Left renal pelvis (tissue), 4 donors: ENCODE results near the gene CNKSR3. TPM values are rescaled to one million over a fixed set of nuclear protein-coding genes. Genes with fewer than 3 reads are reported as not detected.
A peak's percentile ranks its signal among the peaks of the same experiment; 100 is the strongest.

Source experiments
- DNase-seq, 4 donors: peaks; one replicate each; pipeline ENCODE4 v3.0.0-alpha.2; 2013; ENCODE audit warnings: low read depth in 4 of 4, low spot score in 3 of 4
- polyA plus RNA-seq, 4 donors: library from polyadenylated mRNA; unstranded; fragments of 120-200 nt; gene quantifications; one replicate each; pipeline ENCODE4 v1.2.1, GENCODE V29; 2013; ENCODE audit not compliant: insufficient read length in 4 of 4

The CNKSR3 gene
- polyA plus RNA-seq, 4 donors: 33.1 to 62.8 (median 58.5) TPM

DNA sequence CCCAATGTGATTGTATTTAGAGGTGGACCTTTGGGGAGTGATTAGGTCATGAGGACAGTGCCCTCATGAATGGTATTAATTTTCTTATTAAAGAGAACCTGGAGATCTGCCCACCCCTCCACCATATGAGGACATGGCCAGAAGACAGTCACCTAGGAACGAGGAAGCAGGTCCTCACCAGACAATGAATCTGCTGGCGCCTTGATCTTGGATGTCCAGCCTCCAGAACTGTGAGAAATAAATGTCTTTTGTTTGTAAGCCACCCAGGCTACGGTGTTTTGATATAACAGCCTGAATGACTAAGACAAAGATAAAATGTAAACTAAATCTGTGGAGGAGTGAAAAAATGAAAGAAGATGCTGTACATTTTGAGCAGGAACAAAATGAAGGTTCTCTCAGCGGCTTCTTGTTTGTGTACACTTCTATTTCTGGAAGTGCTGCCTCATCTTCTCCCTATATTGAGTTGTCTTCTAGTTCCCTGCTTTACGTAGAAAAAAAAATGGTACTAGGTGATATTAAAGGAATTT, 152.4 kb downstream of the CNKSR3 start:
- no peak for DNase-seq

DNA sequence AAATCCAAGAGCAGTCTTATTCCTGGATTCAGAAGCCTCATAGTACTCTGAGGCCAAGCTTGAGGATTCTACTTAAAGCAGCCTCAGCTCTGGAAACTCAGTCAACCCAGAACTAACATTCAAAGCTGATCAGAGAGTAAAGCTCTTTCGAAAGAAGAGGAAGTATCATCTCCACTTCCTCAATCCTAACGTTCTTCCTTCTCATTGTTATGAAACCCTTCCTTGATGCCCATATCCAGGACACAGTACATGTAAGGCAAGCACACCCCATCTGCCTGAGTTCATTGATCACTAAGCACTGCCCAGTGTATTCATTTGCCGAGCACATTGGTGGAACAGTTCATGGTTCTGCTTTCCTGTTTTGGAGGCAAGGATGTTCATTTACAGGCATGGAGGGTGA, 153.8 kb downstream of the CNKSR3 start, which contains the start of gene IPCEF1:
Gene IPCEF1 (minus strand): TSS at position 114 of the 400 bp plus-strand sequence. CDS start 90,856 bp downstream, outside the sequence.
- DNase-seq: no peak

DNA sequence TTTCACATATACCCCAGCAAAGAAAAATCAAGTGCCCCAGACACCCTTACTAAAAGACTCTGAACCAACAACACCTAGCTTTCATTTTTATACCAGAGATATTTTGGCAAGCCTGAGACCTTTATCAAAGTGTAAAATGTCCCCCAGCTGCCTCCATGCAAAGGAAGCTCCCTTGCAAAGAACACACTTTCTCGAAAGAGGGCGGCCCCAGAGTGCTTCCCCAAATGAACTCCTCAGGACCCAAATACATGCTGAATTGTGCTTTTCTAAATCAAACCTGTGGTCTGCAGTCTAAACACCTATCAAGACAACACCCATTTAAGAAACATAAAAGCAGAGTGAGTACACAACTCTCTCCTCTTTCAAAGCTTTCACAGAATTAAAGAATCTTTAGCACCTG, 154.4 kb downstream of the CNKSR3 start:
- DNase-seq: no peak

DNA sequence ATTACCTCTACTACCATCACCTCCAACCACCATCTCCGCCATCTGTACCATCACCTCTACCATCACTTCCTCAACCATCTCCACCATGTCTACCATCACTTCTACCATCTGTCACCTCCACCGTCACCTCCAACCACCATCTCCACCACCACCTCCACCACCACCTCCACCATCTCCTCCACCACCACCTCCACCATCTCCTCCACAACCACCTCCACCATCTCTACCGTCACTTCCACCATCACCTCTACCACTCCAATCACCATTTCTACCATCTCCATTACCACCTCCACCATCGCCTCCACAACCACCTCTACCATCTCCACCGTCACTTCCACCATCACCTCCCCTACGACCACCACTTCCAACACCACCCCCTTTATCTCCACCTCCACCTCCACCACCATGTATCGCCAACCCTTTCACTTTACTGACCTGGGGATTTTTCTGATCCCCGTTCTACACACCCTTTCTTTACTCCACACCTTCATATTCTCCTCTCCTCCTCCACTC, 156.2 kb downstream of the CNKSR3 start:
- no peak for DNase-seq

DNA sequence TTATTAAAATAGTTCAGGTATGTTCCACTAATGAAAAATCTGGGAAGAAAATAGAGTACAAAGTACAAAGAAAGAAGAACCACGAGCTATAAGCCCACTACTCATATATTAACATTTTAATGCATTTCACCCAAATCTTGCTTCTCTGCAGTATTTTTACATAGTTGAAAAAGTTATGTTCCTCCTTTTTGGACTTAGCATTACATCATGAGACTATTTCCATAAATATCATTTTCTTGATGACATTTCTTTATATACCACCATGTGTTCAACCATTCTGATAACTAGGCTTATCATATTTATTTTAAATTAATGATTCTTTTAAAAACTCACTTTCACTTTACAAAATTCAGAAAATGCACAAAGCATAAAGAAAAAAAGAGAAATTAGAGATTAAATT, 156.9 kb downstream of the CNKSR3 start:
- DNase-seq: no peak

DNA sequence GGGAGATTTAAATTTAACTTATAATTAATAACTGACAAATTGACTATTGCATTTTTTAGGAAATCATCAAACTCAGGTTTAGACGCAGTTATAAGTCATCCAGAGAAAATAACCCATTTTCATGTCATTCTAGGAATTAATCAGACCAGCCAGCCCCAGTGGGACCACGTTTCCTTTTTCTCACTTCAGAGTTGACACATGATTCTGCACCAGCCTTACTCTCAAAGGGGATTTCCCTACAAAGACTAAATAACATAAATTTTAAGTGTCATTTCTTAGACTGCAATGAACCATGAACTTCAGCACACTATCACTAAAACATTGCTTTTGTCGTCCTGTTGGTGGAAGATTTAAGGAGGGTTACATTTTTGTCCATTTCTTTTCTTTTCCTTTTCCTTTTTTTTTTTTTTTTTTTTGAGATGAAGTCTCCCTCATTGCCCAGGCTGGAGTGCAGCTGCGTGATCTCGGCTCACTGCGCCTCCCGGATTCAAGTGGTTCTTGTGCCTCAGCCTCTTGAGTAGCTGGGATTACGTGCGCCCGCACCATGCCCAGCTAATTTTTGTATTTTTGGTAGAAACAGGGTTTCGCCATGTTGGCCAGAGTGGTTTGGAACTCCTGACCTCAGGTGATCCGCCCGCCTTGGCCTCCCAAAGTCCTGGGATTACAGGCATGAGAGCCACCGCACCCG, 157.4 kb downstream of the CNKSR3 start:
- DNase-seq: no peak

DNA sequence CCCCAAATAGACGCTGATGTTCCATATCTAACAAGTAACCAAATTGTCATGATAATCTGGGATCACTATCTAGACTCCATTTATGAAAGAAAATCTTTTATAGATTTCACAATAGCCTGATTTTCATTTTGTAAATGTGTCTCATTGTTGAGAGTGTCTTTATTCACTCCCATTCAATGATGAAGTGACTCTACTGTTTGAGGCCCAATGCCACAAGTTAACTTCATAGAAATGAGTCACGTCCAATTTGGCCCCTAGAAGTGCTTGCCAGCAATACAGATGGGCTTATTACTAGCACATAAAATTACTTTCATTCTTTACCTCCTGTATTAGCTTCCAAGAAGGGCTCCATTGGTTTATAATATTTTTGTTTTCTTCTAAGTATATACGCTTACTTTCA, 160.2 kb downstream of the CNKSR3 start:
- no peak for DNase-seq

DNA sequence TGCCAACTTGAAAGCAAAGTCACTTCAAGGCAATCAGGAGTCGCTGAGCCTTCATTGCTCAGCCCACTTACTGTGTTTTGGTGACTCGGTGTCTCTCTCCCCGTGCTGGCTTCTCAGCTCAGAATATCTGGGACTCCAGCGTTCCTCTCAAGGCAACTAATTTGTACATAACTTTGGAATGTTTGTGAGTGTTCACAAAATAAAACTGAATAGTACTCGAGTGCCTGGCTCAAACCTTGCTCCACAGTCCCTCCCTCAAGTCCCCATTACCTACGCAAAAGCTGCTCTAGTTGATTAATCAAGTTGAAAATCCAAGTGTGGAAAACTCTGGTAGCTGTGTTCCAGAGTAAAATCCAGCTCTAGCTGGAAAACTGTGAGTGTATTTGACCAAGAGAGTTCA, 162.5 kb downstream of the CNKSR3 start:
- peak in 1 of 4 donors; percentile 33 for DNase-seq

DNA sequence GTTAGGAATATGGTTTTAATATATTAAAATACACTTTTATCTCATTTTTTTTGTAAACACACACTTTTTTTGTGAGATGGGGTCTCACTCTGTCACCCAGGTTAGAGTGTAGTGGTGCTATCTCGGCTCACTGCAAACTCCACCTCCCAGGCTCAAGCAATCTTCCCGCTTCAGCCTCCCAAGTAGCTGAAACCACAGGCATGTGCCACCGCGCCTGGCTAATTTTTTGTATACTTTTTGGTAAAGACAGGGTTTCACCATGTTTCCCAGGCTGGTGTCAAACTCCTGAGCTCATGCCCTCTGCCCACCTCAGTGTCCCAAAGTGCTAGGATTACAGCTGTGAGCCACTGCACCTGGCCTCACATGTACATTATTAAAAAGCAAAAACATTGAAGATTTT, 164.7 kb downstream of the CNKSR3 start:
- DNase-seq: no peak

DNA sequence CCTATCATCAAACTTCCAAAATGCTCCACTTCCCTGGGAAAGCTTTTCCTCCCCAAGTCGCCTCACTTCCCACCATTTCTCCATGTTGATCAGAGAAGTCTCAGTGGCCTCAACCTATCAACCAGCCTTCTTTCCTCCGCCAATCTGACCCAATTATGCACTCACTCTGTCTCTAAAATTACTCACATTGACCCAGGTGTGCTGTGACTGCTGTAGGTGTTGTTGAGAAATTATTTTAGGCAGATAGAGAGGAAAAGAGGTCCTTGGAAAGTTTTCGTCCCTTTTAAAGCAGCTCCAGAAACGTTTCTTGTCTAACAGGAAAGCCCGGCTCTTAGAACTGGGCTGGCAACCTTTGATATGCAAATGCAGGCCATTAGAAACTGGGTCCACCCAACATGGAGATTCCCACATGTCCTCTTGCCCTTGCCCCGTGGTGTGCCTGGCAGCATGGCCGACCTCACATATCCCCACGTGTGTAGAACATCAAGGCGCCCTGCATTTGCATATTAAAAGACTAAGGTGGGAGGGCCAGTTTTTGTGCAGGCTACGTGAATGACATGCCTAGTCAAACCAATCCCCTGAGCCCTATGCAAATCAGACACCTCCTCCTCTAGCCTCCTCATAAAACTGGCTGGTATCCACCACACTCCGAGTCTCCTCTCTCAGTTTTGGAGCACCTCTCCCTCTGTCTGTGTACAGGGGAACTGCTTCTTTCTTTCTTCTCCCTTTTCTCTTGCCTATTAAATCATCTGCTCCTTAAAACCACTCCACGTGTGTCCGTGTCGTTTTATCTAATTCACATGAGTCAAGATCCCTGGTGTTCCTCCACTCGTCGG, 166.8 kb downstream of the CNKSR3 start:
- DNase-seq: peak in 2 of 4 donors; percentile 27 to 55

DNA sequence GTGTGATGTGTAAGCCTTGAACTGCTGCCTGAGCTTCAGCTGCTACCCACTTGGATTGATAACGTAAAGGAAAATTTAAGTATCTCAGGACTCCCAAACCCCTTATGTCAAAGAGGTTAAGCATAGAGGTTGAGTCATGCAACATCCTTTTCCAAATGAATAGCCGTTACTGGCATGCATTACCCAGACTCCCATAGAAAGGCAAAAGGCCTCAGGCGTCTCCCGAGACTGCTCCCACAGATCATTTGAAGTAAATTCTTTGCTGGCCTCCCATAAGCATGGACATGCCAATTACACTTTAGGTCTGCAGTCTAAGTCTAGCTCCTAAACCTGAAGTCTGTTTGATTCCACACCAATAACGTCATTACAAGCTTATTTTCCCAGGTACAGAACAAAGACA, 168.6 kb downstream of the CNKSR3 start:
- DNase-seq: no peak

DNA sequence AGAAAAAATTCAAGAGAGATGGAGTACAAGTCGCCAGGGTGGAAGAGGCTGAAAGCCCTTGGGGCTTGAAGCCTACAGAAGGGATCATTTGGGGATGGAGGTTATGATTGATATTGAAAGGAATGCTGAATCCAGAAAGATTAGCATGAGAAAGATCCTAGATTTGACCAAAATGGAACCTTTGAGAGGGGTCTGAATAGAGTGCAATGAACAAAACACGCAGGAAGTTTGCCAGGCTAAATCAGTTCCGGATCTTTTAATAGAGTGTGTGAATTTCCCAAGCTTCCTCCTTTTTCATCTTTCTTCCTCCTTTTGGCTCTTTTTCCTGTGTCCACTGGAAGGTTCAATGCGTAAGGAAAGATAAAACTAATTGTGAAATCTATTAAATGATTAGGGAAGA, 169.1 kb downstream of the CNKSR3 start:
- no peak for DNase-seq

Other genes with a start within 250 kb of the CNKSR3 start
- gene IPCEF1, start 153.9 kb downstream of the CNKSR3 start, polyA plus RNA-seq: 1 to 10 TPM; 3.1 to 8.0 (median 6.7) TPM
- gene SCAF8, start 222.7 kb upstream of the CNKSR3 start, polyA plus RNA-seq: 10 to 100 TPM; 53.3 to 66.7 (median 58.8) TPM